Measurements from ENCODE around the gene APPL1. TPM values are rescaled to one million over a fixed set of nuclear protein-coding genes. Genes with fewer than 3 reads are reported as not detected.

The APPL1 gene
- total and polyA plus RNA-seq, 12 donors, result 6.1 to 45.7 (median 32.3) TPM

DNA sequence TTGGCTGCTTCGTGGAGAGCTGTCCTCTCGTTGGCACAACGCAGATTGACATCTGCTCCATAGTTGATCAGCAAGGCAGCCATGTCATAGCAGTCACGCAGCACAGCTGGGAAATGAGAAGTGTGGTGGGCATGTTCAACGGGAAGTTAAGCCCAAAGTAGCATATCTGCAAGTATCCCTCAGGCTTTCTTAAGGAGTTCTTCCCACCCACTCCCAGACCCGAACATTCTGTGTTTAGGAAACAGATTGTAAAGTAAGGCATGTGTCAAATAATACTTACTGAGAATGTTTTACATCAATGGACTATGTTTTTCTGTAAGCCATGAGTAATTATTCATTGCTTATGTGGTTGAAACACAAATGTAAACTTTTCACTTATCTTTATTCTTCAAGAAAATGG, 55.8 kb downstream of the APPL1 start:
- WGBS, 4 donors, result 62 to 84% (median 80%) methylated on average over 3 to 6 of the region's 6 CpGs
- Histone ChIP-seq H3K27ac (no peak overlapping the region), H3K9me3 (replicated peaks in 1 of 3) (no peaks in the 10 kb centered on the region), H3K4me3 (no peak overlapping the region), H3K27me3 (no peaks in the 10 kb centered on the region), H3K4me1 (replicated peaks in 1 of 2) (no peaks in the 10 kb centered on the region), H3K36me3 (replicated peaks in 1 of 2) (no peaks in the 10 kb centered on the region)
- DNase-seq, result no peak
- no peak for TF ChIP-seq POLR2A (IDR thresholded peaks at IDR 0.05)
- intact Hi-C loops (cut with DNase I), result no loop called here

DNA sequence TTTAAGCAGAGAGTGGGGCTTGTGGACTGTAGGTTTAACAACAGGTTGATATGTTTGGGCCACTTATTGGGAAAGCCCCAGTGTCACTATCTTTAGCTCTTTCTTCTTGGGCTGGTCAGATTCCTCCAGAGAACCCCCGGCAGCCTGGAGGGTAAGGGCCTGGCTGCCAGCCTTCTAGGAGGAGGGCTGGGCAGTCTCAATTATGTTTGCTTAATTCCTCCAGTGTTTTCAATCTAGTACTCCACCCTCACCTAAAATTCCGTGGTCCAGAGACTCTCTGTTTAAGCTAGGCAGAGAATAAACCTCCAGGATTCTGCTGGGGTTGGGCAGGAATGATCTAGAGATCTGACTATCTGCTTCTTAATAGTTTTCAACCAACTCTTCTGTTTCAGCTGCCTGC, 59.7 kb downstream of the APPL1 start:
- no peaks in the 10 kb centered on the region for H3K27me3 ChIP-seq
- TF ChIP-seq, protein P1, sequence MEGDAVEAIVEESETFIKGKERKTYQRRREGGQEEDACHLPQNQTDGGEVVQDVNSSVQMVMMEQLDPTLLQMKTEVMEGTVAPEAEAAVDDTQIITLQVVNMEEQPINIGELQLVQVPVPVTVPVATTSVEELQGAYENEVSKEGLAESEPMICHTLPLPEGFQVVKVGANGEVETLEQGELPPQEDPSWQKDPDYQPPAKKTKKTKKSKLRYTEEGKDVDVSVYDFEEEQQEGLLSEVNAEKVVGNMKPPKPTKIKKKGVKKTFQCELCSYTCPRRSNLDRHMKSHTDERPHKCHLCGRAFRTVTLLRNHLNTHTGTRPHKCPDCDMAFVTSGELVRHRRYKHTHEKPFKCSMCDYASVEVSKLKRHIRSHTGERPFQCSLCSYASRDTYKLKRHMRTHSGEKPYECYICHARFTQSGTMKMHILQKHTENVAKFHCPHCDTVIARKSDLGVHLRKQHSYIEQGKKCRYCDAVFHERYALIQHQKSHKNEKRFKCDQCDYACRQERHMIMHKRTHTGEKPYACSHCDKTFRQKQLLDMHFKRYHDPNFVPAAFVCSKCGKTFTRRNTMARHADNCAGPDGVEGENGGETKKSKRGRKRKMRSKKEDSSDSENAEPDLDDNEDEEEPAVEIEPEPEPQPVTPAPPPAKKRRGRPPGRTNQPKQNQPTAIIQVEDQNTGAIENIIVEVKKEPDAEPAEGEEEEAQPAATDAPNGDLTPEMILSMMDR (IDR thresholded peaks at IDR 0.05), result no peak
- no peak for TF ChIP-seq POLR2A (IDR thresholded peaks at IDR 0.05)
- no peaks in the 10 kb centered on the region for H3K9me3 ChIP-seq (replicated peaks in 1 of 3)
- H3K4me1 ChIP-seq (replicated peaks in 1 of 2), result no peaks in the 10 kb centered on the region
- H3K4me3 ChIP-seq, result no peak overlapping the region
- intact Hi-C loops (cut with DNase I), result no loop called here
- H3K36me3 ChIP-seq (replicated peaks in 1 of 2), result no peaks in the 10 kb centered on the region
- no peak overlapping the region for H3K27ac ChIP-seq
- DNase-seq, result no peak
- WGBS, 4 donors, result 77 to 90% (median 86%) methylated on average over 2 of the region's 2 CpGs

DNA sequence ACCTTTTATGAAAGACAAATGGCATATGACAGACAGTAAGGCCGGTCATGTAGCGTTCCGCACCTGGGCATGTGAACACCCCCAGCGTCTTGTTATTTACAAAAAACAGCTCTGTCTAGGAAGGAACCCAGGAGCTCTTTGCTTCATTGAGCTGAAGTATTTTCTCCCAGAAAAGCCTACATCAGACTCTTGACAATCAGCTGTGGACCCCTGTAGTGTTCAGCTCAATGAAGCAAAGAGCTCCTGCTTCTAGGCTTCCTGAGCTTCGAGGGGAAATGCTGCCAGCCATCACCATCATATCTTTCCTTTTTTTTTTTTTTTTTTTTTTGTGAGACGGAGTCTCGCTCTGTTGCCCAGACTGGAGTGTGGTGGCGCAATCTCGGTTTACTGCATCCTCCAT, 60.9 kb downstream of the APPL1 start:
- intact Hi-C loops (cut with DNase I), result no loop called here
- no peak overlapping the region for H3K4me3 ChIP-seq
- no peaks in the 10 kb centered on the region for H3K36me3 ChIP-seq (replicated peaks in 1 of 2)
- WGBS, 4 donors, result 87 to 93% (median 90%) methylated on average over 8 to 9 of the region's 9 CpGs
- no peak overlapping the region for H3K27ac ChIP-seq
- TF ChIP-seq, protein P1 (IDR thresholded peaks at IDR 0.05), result no peak
- TF ChIP-seq POLR2A (IDR thresholded peaks at IDR 0.05), result no peak
- H3K9me3 ChIP-seq (replicated peaks in 1 of 3), result no peaks in the 10 kb centered on the region
- no peaks in the 10 kb centered on the region for H3K27me3 ChIP-seq
- no peak for DNase-seq
- H3K4me1 ChIP-seq (replicated peaks in 1 of 2), result no peaks in the 10 kb centered on the region

DNA sequence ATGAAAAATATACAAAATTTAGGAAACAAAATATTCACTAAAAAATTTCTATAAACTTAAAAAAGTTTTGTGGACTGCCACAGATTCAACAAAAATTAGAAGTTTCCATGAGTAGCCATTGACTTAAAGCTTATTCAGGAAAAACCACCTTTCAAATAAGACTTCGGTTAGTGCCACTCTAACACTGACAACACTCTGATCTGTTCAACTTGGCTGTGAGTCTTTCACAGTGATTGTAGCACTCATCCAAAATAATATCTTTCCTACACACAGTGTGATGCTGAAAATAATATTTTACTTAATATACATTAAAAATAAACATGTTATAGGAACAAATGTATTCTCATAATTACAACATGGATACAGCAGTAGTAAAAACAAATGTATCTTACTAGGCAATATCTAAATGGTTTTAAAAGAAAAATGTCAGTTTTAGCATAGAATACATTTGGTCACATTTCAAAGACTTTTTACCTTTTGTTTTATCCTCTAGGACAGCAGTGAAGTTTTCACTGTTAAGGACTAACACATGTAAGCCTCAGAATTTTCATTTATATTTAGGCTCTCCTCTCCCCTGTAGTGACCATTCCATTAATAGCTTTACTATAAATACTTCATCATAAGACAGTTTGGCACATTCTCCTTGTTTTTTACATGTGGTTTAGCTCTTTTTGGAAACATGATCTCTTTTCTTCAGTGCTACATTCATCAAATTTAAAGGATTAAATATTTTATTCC, 64.8 kb downstream of the APPL1 start, which contains the start of gene ASB14:
TSS of gene ASB14 (minus strand) at position 527 of the 738 bp plus-strand sequence. CDS start 652 bp downstream, outside the sequence.
- Histone ChIP-seq H3K36me3 (replicated peaks in 1 of 2) (no peaks in the 10 kb centered on the region), H3K9me3 (replicated peaks in 1 of 3) (no peaks in the 10 kb centered on the region), H3K27me3 (peaks cover 5% of the 10 kb centered on the region), H3K4me3 (no peak within 1 kb of the TSS), H3K27ac (no peak within 1 kb of the TSS), H3K4me1 (replicated peaks in 1 of 2) (no peaks in the 10 kb centered on the region)
- intact Hi-C loops (cut with DNase I), result no loop called here
- WGBS, 4 donors, result 77 to 96% (median 91%) methylated on average over 1 of the region's 1 CpG
- no peak for DNase-seq
- TF ChIP-seq POLR2A (IDR thresholded peaks at IDR 0.05), result no peak
- TF ChIP-seq, protein P1 (IDR thresholded peaks at IDR 0.05), result no peak
